ENCODE results near the gene CA10.

The CA10 gene

DNA sequence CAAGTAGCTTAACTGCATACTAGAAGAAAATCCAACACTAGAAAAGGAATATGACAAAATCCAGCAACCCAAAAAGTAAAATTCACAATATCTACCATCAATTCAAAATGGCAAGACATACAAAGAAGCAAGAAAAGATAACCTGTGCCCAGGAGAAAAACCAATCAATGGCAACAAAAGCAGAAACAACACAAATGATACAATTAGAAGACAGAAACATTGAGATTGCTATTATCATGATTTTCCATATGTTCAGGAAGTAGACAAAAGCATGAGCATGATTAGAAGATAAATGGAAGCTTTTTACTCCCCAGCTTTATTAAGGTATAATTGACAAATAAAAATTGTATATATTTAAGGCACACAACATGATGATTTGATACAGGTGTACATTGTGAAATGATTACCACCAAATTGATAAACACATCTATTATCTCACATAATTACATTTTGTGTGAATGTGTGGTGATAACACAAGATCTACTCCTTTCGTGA, 117.3 kb downstream of the CA10 start:
- no peak for DNase-seq

DNA sequence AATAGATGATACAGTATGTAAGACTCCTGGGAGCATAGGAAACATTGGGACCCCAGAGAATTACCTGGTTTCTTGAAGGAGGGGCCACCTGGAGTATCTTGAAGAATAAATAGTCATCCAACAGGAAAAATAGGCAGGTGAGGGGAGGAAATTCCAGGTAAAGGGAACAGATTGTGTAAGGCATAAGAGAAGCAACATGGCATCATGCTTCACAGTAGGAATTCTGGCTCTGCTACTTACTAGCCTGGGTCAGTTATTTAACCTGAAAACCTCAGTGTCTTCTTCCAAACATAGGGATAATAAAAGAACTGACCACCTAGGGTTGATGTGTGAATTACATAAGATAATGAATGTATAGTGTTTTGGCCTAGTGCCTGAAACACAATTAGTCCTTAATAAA, 122.1 kb downstream of the CA10 start:
- DNase-seq: no peak

DNA sequence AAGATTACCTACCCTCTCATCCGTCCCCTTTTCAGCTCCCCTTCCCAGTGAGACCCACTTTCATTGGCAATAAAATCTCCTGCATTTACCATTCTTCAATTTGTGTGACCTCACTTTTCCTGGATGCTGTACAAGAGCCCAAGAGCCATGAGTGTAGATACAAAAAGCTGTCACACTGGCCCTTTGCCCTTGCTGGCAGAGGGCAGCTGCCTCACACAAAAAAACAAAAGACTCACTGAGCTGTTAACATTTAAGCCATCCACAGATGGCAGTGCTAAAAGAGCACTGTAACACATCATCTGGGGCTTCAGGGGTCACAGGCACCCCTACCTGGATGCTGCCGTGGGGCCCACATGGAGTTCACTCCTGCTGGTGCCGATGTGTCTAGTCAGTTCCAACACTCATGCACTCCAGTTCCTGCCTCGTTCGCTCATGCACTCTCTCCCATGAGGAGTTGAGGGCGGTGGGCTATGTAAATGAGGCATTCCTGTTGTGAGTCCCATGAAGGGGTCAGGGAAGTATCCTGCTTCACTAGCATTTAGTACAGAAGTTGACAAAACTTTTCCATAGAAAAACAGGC, 123.1 kb downstream of the CA10 start:
- DNase-seq: no peak

DNA sequence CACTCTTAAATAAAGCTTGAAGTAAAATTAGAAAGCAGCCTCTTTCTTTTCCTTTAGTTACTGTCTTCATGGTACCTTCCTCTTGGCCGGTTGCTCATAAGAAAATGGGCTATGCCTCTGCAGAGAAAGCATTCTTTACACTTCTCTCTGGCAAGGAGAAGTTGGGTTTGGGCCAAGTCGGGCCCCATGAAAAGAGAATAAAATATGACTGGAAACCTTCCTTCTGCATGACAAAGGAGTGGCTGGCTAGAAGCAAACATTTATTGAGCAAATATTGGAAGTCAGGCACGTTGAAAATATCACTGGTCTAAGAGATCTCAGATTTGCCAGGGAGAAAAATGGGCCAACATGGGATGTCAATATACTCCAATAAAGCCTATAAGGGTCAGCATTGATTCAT, 126.1 kb downstream of the CA10 start:
- DNase-seq: no peak

DNA sequence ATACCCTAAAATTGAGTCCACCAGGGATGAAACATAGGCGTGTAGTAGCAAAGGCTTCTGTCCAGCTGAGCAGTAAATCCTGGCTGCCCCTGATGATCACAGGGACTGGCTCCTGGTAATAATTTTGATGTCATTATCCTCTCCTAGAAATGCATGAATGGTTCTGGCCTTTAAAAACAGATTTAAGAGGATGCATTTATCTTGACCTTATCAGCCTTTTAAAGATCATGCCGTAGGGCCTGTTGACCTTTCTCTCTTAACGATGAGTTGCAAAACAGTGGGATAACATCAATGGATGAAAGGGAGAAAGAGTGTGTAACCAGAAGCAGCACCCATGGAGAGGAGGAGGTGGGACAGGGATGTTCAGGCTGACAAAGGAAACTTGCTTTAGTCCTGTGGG, 128.5 kb downstream of the CA10 start:
- DNase-seq: no peak

DNA sequence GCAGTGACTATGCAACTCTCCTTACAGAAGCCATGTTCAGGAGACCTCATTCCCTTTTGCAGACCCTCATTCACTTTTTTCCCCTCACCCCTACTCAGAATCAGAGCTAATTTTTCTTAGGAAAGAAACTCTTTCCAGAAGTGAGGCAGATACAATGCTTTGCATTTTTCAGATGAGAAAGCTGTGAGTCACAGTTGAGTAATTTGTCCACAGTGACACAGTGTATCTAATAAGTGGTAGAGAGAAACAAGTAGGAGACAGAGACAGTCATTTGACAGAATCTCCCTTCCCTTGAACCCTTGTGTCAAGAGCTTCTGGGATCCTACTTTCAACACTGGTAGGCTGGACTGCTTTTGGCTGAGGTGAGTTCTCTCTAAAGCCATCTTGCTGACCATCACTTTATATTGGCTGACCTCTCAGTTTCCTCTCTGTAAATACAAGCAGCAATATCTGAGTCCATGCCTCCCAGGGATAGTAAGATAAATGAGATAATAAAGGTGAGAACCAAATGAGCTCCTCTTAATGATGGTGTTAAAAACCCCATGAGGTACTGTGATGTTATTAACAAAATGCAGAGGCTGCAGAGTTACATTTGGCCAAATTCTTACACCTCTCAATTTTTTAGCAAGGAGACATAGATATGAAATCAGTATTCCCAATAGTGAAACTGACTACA, 130.8 kb downstream of the CA10 start:
- no peak for DNase-seq

DNA sequence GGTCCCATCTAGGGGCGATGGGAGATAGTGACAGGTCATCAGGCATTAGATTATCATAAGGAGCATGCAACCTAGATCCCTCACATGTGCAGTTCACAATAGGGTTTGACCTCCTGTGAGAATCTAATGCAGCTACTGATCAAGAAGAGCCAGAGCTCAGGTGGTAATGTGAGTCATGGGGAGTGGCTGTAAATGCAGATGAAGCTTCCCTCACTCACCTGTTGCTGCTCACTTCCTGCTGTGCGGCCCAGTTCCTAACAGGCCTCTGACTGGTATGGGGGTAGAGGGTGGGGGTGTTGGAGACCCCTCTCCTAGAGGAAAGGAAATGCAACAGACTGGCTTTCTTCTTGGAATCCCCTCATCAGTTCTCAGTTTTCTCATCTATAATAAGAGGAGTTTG, 131.4 kb downstream of the CA10 start:
- DNase-seq: no peak

DNA sequence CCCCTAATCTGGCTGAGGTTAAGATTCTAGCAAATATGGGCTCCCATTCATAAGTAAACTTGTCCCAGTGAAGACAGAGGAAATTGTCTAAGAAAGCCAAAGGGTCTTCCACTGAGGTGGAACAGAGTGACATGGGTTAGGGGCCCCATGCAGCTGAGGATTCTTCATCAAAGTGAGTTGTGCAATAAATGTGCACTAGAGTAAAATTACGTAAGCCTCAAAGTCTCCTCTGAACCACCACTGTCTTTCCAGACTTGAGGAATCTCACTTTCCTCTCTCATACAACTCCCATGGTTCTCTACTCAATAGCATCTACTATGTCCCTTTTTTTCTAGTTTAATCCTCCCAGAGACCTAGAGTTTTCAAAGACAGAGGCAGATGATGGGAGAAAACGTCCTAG, 132.4 kb downstream of the CA10 start:
- DNase-seq: no peak

DNA sequence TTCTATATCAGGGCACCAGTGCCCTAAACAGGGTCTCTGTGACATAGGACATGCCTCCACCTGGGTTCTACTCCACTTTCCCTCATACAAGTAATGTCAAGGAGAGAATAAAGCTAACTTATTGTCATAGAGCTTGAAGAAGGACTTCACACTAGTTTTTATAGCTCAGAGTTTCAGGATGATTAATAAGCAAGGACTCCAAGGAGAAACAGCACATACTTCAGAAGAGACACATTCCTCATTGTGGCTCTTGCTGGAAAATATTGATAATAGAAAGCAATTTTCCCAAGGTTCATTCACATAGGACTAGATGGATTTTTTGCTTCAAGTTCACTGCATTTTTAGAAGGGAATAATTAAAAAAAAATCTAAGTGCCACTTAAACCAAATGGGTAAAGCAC, 133.3 kb downstream of the CA10 start:
- no peak for DNase-seq

DNA sequence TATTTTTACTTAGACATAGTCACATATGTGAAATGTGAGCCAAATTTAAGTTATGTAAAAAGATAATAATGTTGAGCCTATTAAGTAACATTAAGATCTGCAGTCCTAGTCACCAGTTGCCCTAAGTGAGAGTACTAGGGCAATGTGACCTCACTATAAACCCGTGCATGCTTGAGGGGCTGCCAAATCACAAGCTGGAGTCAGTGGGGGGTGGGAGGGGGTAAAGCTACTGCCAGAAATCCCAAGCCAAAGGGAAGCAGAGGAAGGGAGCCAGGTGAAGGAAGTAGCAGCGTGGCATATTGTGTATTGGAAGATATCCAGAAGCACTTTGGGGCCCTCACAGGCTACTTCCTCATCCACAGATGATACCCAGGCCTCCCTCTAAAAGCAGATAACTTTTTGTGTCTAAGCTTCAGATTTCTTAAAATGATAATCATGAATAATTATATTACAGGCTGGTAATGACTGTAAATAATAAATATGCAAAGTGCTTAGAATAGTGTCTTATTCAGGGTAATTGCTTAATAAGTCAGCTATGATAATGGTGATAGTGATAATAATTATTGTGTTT, 134.1 kb downstream of the CA10 start:
- DNase-seq: no peak

DNA sequence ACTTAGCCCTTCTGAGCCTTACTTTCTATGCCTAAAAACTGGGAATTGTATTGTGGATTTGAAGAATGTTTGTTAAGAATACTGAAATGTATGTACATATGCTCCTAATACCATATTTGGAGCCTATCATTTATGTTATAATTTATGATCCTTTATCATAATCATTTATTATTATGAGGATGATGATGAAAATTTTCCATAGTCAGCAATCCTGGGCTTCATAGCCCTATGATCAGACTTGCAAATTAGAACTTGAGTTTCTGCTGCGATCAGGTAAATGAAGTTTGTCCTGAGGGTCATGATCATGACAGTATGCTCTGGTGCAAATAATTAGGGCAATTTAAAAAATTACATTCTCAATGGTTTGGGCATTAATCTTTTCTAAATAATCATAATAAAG, 147.4 kb downstream of the CA10 start:
- no peak for DNase-seq

DNA sequence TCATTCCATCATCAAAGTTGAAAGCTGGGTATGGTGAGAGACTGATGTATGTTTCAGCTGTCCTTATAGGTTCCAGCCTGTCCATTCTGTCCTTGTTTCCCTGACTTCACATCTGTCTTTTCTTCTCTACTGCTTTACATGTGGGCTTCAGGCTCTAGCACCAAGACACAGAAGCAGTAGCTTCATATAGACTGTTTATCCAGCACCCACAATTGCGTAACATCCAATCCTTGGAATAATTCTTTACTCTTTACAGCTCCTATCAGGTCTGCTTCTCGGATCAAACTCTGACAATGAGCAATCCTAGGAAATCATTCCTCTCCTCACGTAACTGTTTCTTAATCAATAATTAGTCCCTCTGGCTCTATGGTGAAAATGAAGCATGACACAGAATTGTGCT, 158.9 kb downstream of the CA10 start:
- DNase-seq: no peak

DNA sequence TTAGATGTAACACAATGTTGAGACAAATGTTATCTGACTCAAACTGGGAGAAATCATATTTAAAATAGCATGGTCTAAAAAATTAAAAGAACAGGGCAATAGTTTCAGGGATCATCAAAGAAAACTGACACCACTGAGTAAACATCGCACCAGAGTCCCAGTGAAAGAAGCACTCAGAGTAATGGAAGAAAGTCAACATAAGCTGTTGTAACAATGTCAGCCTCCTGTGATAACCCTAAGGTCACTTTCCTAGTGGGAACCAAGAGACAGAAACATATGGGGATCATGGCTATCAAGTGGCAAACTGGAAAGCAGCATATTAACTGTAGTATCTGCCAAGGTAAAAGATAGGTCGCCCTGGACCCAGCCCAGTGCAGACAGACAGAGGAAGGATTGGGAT, 160.8 kb downstream of the CA10 start:
- no peak for DNase-seq

DNA sequence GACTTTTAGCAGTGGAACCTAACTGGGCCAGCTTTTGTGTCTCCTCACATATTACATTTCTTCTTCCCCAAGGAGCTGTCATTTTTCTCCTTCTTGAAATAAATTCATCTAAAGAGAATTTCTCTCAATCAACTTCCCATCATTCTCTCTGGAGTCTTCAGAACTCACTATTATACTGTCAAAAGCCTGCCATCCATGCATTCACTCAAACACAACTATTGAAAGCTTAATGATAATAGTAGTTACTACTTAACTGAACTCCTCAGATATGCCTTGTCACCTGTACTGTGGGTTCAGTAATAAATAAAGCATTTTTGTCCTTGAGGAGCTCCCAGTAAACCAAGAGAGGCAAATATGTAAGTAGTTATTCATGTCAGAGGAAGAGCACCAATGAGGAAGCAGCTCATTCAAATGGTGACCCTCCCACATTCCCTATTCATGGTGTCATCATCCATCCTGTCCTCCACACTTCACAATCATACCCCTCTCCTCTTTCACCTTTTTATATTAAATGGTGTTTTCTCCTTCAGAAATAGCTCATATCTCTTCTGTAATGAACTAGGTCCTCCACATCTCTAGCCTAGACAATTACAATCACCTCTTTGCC, 162.6 kb downstream of the CA10 start:
- no peak for DNase-seq

DNA sequence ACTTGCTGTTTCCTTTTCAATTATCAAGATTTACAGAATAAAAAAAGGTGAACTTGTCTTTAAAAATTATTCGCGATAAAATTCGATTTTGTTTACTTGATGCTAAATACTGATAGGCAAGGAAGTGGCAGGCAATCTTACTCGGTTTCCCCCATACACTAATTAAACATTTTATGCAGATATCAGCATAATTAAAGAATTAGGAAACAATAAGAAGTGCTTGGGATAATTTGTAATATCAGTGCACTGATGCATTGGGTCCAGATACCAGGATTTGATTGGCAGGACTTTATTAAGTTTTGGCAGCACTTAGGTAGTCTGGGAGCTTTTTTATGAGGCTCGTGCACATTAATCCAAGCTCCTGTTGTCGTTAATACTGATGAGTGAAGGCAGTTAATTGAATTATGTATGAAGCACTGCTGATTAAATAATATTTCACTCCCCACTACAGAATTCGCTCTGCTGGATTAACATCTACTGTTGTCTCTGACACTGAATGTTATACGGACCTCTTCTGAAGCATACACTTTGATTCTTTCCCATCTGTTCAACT, 165.6 kb downstream of the CA10 start:
- DNase-seq: no peak

DNA sequence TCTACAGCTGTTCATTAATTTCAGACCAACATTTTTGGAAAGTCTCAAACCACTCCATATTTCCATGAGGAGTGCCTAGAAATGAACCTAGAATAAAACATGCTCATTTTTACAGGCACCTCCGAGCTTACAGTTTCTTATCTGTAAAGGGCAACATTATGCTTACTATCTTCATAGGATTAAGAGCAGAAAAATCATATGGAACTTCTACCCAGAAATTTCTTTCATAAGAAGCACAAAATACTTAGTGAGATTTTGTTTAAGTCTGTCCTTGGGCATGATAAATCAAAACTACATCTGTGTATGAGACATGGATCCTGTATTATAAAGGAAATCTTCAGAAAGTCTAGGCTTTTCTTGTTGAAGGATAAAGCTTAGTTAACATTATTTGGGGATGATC, 187.4 kb downstream of the CA10 start:
- no peak for DNase-seq

DNA sequence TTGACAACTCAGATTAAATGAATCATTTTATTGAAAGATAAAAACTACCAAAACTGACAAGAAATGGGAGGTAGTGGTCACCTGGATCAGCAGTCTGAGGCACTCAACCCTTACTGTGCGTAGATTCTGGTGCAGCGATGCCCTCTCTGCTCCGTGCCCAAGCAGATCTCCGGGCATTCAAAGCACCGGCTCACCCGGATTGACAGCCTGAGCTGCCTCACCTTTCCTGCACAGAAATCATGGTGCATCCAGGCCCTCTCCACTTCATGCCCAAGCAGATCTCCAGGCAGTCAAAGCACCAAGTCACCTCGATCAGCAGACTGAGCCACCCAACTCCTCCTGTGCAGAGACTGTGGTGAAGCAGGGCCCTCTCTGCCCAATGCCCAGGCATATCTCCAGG, 196.8 kb downstream of the CA10 start:
- DNase-seq: no peak

DNA sequence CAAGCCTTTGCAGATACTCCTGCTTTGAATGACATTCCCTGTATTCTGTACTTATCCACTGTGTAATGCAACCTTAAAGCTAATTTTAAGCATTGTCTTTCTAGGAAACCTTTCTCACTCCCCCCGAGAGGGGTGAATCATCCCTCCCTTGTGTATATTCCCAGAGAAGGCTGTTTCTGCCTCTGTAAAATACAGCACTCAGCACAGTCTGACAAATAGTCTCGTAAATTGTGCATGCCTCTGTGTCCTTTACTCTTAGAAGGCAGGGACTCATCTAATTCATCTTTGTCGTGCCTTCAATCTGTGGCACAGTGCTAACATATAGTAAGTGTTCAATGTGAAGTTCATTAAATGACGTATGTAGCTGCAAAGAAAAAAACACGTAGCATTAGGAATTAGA, 200.7 kb downstream of the CA10 start:
- DNase-seq: no peak

DNA sequence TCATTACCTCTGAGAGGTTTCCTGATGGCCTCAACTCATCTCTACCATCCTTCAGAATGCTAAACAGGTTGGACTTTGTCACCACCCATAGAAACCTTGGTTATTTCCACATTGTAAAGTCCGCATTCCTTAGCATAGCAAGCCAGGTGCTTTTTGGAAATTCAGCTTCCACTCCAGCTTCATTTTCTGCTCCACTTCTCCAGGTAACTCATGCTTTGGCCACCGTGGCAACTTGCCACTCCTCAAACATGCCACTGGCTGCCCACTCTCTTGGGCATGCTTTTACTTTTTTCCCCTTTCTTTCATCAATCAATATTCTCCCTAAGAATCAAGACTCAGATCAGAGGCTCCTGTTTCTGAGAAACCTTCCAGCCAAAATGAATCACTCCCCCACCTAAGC, 203.3 kb downstream of the CA10 start:
- DNase-seq: no peak

DNA sequence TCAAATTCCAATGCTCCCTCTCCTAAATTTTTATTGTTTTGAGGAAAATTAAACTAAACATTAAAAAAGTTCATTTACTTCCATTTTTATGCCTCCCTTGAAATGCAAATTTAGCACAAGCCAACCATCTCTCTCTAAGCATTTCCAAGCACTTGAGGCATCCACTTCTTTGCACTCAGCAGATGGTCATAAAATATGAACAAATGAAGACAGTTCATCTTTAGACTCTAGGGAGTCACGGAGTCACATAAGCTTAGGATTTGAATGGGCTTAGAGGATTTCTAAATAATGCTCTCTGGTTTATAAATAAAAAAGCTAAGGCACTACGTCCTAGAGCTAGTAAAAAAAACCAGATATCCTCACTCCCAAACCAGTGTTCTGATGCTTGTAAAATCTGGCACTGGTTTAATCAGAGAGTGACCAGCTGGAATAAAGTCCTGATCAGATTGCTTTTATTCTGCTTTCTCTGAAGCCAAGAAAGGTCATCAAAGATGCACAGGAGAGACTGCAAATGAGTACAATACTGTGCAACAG, 204.2 kb downstream of the CA10 start:
- DNase-seq: no peak

DNA sequence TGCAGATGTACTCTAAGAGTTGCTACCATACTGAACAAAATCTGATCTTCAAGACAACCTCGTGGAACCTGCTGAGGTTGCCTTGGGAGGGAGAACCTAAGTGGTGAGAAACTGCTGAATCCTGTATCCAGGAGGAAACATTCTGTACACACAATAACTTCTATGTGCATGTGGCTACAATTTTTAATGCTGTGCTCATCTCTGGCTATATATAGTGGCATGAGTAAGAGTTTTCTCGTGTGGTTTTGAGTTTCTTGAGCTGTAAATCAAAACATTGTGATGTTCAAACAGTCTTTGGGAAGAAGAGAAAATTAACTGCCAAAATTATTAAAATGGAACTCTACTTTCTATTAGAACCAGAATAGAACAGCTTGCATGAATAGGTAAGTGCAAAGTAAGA, 206.8 kb downstream of the CA10 start:
- DNase-seq: no peak

DNA sequence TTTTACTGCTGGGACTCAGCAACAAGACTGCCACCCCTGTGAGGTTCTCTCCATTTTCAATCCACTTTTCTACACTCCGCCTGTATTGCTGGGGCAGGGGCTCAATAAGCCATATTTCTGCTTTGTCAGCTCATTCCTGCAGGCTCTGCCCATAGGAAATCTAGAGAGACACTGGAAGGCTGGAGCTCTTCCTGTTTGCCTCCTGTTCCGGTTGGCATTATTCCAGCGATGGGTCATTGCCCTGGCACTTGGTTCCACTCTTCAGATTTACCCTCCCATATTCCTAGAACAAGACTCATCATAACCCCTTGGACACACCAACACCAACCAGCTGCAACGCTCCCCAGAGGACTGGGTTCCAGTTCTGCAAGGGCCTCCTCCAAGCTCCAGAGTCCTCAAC, 210.4 kb downstream of the CA10 start:
- DNase-seq: no peak

DNA sequence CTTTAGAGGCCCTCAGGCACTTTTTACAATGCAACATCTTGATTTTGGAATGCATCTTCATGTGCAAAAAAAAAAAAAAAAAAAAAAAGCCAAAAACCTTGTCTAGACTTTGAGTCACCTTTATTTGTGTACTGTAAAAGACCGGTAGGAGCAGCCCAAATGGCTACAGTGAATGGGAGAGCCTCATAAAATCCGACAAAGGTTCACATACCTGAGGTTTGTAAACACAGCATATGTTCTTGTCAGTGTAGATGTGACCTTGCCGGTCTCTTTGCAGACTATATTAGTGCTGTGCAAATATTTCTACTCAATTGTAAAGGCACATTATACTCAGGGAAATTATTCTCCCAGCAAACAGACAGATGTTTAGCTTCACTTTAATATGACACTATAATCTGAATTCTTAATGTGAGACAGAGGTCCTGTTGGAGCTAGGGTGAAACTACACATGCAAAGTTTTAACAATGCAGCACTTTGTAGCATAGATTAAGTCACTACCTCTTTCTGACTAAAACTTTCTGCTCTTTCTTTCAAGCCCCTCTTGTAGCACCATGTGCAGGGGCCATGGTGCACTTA, 211.3 kb downstream of the CA10 start:
- DNase-seq: no peak
